ENCODE results near the gene MYH16.
A peak's percentile ranks its signal among the peaks of the same experiment; 100 is the strongest.

Gene MYH16

DNA sequence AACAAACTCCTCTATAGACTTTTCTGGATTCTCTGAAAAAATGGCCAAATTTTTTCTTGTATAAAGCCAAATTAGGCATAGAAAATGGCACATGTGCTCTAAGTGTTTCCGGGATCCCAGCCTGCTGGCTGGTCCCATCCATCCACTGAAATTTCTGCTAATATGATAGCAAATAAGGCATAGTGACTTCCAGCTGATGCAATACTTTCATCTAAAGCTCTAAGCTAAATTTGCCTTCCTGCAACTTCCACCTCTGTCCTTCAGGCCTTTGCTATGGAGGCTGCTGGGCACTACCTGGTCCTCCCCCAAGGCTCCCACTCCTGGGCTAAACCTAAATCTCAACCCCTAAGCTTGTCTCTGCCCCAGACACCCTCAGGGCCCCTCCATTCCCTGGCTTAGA, 20.5 kb downstream of the MYH16 start:
- Histone ChIP-seq H3K9me3 (ENCODE audit: control insufficient read depth in 5 of 5, low read length in 5 of 5) (no peaks in the 10 kb centered on the region), H3K27me3 (ENCODE audit: control insufficient read depth in 5 of 5, insufficient read depth in 4 of 5, low read length in 5 of 5) (no peaks in the 10 kb centered on the region), H3K4me1 (ENCODE audit: control insufficient read depth in 5 of 5, insufficient read depth in 5 of 5, low read length in 5 of 5) (no peaks in the 10 kb centered on the region), H3K4me3 (ENCODE audit: low read depth in 1 of 5, low read length in 5 of 5) (no peak overlapping the region), H3K36me3 (ENCODE audit: control insufficient read depth in 5 of 5, insufficient read depth in 5 of 5, low read length in 5 of 5) (no peaks in the 10 kb centered on the region), H3K27ac (ENCODE audit: low read depth, low read length) (no peak overlapping the region), H3K9ac (ENCODE audit: low read length in 5 of 5) (no peak overlapping the region)

DNA sequence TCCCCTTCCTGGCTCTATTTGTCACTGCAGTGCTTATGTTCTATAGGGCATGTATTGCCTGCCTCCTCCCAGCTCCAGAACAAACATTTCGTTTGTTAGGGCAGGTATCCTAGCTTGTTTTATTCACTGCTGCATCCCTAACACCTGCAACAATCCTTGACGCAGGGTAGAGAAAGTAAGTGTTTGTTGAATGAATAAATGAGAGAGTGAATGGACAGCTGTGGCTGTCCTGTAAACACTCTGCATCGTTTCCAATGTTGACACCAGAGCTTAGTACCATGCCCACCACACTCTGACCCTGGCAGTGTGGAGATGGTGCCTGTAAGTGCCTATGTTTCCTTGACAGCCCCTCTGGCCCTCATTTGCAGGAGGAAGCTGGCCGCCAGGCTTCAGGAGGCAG, 21.0 kb downstream of the MYH16 start:
- H3K36me3 ChIP-seq (ENCODE audit: control insufficient read depth in 5 of 5, insufficient read depth in 5 of 5, low read length in 5 of 5) = no peaks in the 10 kb centered on the region
- H3K27ac ChIP-seq (ENCODE audit: low read depth, low read length) = no peak overlapping the region
- H3K9ac ChIP-seq (ENCODE audit: low read length in 5 of 5) = peak overlapping the region in 1 of 5 donors; percentile 20
- no peak overlapping the region for H3K4me3 ChIP-seq (ENCODE audit: low read depth in 1 of 5, low read length in 5 of 5)
- no peaks in the 10 kb centered on the region for H3K9me3 ChIP-seq (ENCODE audit: control insufficient read depth in 5 of 5, low read length in 5 of 5)
- H3K4me1 ChIP-seq (ENCODE audit: control insufficient read depth in 5 of 5, insufficient read depth in 5 of 5, low read length in 5 of 5) = no peaks in the 10 kb centered on the region
- H3K27me3 ChIP-seq (ENCODE audit: control insufficient read depth in 5 of 5, insufficient read depth in 4 of 5, low read length in 5 of 5) = no peaks in the 10 kb centered on the region

DNA sequence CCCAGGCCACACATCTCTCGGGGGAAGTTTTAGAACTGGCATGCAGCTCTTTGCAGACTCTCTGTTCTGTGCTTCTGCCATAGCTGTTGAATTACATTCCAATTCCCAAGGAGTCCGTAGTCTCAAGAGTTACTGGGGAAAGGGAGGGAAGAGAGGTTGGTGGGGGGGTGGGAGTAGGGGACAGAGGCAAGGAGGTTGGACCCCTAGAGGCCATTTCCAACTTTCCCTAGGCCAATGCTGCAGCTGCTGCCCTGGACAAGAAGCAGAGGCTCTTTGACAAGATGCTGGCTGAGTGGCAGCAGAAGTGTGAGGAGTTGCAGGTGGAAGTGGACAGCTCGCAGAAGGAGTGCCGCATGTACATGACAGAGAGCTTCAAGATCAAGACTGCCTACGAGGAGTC, 23.8 kb downstream of the MYH16 start:
- Histone ChIP-seq H3K36me3 (ENCODE audit: control insufficient read depth in 5 of 5, insufficient read depth in 5 of 5, low read length in 5 of 5) (no peaks in the 10 kb centered on the region), H3K27me3 (ENCODE audit: control insufficient read depth in 5 of 5, insufficient read depth in 4 of 5, low read length in 5 of 5) (no peaks in the 10 kb centered on the region), H3K4me1 (ENCODE audit: control insufficient read depth in 5 of 5, insufficient read depth in 5 of 5, low read length in 5 of 5) (no peaks in the 10 kb centered on the region)

DNA sequence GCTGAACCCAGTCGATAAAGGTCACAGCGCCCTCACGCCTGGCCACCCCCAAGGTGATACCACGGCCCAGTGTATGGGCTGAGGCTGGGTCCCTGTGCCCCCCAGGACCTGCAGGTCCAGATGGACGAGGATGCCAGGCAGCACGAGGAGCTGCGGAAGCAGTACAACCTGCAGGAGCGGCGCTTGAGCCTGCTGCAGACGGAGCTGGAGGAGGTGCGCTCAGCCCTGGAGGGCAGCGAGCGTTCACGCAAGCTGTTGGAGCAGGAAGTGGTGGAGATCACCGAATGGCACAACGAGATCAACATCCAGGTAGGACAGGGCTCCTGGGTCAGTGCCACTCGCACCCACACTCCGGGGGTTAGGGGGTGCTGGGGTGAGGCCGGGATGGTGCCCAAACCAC, 28.9 kb downstream of the MYH16 start:
- Histone ChIP-seq H3K27me3 (ENCODE audit: control insufficient read depth in 5 of 5, insufficient read depth in 4 of 5, low read length in 5 of 5) (no peaks in the 10 kb centered on the region), H3K4me1 (ENCODE audit: control insufficient read depth in 5 of 5, insufficient read depth in 5 of 5, low read length in 5 of 5) (no peaks in the 10 kb centered on the region), H3K9me3 (ENCODE audit: control insufficient read depth in 5 of 5, low read length in 5 of 5) (no peaks in the 10 kb centered on the region), H3K27ac (ENCODE audit: low read depth, low read length) (no peak overlapping the region), H3K36me3 (ENCODE audit: control insufficient read depth in 5 of 5, insufficient read depth in 5 of 5, low read length in 5 of 5) (no peaks in the 10 kb centered on the region), H3K9ac (ENCODE audit: low read length in 5 of 5) (no peak overlapping the region), H3K4me3 (ENCODE audit: low read depth in 1 of 5, low read length in 5 of 5) (no peak overlapping the region)

More for the DNA sequence above, 23.8 kb downstream of the MYH16 start:
- Histone ChIP-seq H3K27ac (ENCODE audit: low read depth, low read length) (no peak overlapping the region), H3K4me3 (ENCODE audit: low read depth in 1 of 5, low read length in 5 of 5) (no peak overlapping the region), H3K9me3 (ENCODE audit: control insufficient read depth in 5 of 5, low read length in 5 of 5) (no peaks in the 10 kb centered on the region), H3K9ac (ENCODE audit: low read length in 5 of 5) (no peak overlapping the region)

DNA sequence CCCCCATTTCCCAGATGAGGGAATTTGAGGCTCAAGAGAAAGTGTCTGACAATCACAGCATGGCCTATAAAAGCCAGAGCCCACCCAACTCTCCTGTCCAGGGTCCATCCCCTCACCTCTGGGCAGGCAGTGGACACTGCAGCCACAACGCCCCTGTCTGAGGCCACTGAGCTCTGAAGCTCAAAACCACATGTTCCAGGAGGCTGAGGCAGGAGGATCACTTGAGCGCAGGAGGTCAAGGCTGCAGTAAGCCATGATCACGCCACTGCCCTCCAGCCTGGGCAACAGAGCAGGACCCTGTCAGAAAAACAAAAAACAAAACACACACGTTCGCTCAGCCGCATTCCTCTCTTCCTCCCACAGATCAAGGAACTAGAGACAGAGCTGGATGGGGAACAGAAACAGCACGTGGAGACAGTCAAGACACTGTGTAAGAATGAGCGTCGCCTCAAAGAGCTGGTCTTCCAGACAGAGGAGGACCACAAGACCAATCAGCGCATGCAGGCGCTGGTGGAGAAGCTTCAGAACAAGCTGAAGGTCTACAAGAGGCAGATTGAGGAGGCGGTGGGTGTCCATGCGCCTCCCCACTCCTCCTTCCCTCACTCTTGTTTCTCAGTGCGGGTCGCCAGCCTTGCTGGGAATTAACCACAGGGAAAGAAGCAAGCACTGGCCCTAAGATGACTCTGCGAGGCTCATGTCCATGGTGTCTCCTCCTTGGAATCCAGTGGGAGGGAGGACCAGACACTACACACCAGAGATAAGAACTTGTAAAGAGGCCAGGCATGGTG, 33.0 kb downstream of the MYH16 start:
- H3K9ac ChIP-seq (ENCODE audit: low read length in 5 of 5) = no peak overlapping the region
- H3K27ac ChIP-seq (ENCODE audit: low read depth, low read length) = no peak overlapping the region

DNA sequence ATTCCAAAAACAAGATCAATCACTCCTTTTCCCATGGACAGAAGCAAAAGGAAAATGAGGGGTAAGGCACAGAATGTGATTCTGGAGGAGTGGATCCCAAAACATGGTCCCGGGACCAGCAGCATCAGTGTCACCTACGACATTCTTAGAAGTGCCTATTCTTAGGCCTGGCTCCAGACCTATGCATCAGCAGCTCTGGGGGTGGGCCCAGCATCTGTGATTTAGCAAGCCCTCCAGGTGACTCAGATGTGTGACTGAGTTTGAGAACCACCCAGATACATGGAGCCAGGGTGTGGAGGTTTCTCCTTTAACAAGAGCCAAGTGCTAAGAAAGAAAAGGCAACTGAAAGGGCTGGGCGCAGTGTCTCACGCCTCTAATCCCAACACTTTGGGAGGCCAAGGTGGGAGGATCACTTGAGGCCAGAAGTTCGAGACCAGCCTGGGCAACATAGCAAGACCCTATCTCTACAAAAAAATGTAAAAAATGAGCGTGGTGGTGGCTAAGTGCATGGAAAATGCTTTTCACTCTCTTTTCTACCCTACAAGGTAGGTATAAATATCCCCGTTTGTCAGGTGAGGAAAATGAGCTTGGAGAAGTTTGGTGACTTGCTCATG, 35.9 kb downstream of the MYH16 start:
- H3K36me3 ChIP-seq (ENCODE audit: control insufficient read depth in 5 of 5, insufficient read depth in 5 of 5, low read length in 5 of 5) = no peaks in the 10 kb centered on the region
- H3K4me1 ChIP-seq (ENCODE audit: control insufficient read depth in 5 of 5, insufficient read depth in 5 of 5, low read length in 5 of 5) = peaks cover 0 to 9% (median 0%) of the 10 kb centered on the region in 5 donors
- no peak overlapping the region for H3K9ac ChIP-seq (ENCODE audit: low read length in 5 of 5)
- H3K4me3 ChIP-seq (ENCODE audit: low read depth in 1 of 5, low read length in 5 of 5) = no peak overlapping the region
- no peaks in the 10 kb centered on the region for H3K27me3 ChIP-seq (ENCODE audit: control insufficient read depth in 5 of 5, insufficient read depth in 4 of 5, low read length in 5 of 5)
- H3K27ac ChIP-seq (ENCODE audit: low read depth, low read length) = no peak overlapping the region
- H3K9me3 ChIP-seq (ENCODE audit: control insufficient read depth in 5 of 5, low read length in 5 of 5) = peaks cover 7 to 19% (median 9%) of the 10 kb centered on the region in 5 donors

More for the DNA sequence above, 33.0 kb downstream of the MYH16 start:
- Histone ChIP-seq H3K9me3 (ENCODE audit: control insufficient read depth in 5 of 5, low read length in 5 of 5) (peaks cover 7 to 17% (median 9%) of the 10 kb centered on the region in 5 donors), H3K4me3 (ENCODE audit: low read depth in 1 of 5, low read length in 5 of 5) (no peak overlapping the region), H3K4me1 (ENCODE audit: control insufficient read depth in 5 of 5, insufficient read depth in 5 of 5, low read length in 5 of 5) (no peaks in the 10 kb centered on the region), H3K36me3 (ENCODE audit: control insufficient read depth in 5 of 5, insufficient read depth in 5 of 5, low read length in 5 of 5) (no peaks in the 10 kb centered on the region), H3K27me3 (ENCODE audit: control insufficient read depth in 5 of 5, insufficient read depth in 4 of 5, low read length in 5 of 5) (no peaks in the 10 kb centered on the region)

DNA sequence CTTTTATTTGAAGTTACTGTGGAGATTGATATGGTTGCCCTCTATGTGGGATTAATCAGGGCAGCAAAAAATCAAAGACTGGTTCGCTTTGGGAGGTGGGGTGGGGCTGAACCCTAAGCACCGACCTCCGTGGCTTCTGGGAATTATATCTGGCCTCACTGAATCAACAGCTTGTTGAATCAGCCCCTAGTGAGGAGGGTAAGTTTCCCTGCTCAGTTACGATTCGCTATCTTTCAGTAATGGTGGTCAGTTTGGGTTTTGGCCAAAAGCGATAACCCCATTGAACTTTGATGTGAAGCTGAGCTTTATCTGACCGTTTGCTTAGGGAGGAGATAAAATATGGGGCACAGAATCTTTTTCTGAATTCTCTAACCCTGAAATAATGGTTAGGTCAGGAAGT, 36.5 kb downstream of the MYH16 start:
- Histone ChIP-seq H3K27me3 (ENCODE audit: control insufficient read depth in 5 of 5, insufficient read depth in 4 of 5, low read length in 5 of 5) (no peaks in the 10 kb centered on the region), H3K4me3 (ENCODE audit: low read depth in 1 of 5, low read length in 5 of 5) (no peak overlapping the region), H3K36me3 (ENCODE audit: control insufficient read depth in 5 of 5, insufficient read depth in 5 of 5, low read length in 5 of 5) (no peaks in the 10 kb centered on the region), H3K9ac (ENCODE audit: low read length in 5 of 5) (no peak overlapping the region), H3K27ac (ENCODE audit: low read depth, low read length) (no peak overlapping the region), H3K4me1 (ENCODE audit: control insufficient read depth in 5 of 5, insufficient read depth in 5 of 5, low read length in 5 of 5) (peaks cover 0 to 9% (median 0%) of the 10 kb centered on the region in 5 donors), H3K9me3 (ENCODE audit: control insufficient read depth in 5 of 5, low read length in 5 of 5) (peaks cover 7 to 19% (median 9%) of the 10 kb centered on the region in 5 donors)

DNA sequence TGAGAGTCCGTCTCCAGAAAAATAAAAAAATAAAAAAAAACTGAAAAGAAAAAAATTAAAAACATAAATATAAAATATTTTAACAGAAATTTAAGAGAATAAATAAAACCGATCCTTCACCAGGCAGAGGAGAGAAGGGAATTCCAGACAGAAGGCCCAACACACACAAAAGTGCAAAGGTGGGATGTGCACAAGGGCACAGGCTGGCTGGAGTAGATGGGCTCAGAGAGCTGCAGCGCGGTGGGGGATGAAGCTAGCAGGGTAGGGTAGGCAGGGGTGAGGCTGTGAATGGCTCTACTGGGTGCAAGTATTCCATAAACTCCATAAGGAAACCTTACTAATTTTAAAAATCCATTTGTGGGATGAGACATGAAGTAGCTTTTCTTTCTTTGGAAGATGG, 37.4 kb downstream of the MYH16 start:
- H3K27me3 ChIP-seq (ENCODE audit: control insufficient read depth in 5 of 5, insufficient read depth in 4 of 5, low read length in 5 of 5) = no peaks in the 10 kb centered on the region
- H3K4me3 ChIP-seq (ENCODE audit: low read depth in 1 of 5, low read length in 5 of 5) = no peak overlapping the region
- peaks cover 7 to 19% (median 9%) of the 10 kb centered on the region in 5 donors for H3K9me3 ChIP-seq (ENCODE audit: control insufficient read depth in 5 of 5, low read length in 5 of 5)
- H3K36me3 ChIP-seq (ENCODE audit: control insufficient read depth in 5 of 5, insufficient read depth in 5 of 5, low read length in 5 of 5) = no peaks in the 10 kb centered on the region
- H3K9ac ChIP-seq (ENCODE audit: low read length in 5 of 5) = no peak overlapping the region
- no peak overlapping the region for H3K27ac ChIP-seq (ENCODE audit: low read depth, low read length)
- peaks cover 0 to 9% (median 0%) of the 10 kb centered on the region in 5 donors for H3K4me1 ChIP-seq (ENCODE audit: control insufficient read depth in 5 of 5, insufficient read depth in 5 of 5, low read length in 5 of 5)

DNA sequence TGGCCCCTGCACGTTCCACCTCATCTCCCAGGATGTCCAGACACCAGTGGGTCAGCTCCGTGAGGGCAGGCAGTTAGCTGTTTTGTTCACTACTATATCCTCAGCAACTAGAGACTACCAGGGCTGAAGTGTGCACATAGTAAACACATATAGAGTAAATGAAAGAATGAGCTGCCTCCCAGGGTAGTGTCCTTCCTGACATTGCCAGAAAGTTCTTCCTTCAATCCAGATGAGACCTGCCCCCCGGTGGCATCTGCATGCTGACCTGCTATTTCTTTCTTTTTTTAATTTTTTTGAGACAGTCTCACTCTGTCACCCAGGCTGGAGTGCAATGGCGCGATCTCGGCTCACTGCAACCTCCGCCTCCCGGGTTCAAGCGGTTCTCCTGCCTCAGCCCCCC, 39.1 kb downstream of the MYH16 start:
- Histone ChIP-seq H3K27ac (ENCODE audit: low read depth, low read length) (no peak overlapping the region), H3K27me3 (ENCODE audit: control insufficient read depth in 5 of 5, insufficient read depth in 4 of 5, low read length in 5 of 5) (no peaks in the 10 kb centered on the region), H3K36me3 (ENCODE audit: control insufficient read depth in 5 of 5, insufficient read depth in 5 of 5, low read length in 5 of 5) (no peaks in the 10 kb centered on the region), H3K9ac (ENCODE audit: low read length in 5 of 5) (no peak overlapping the region), H3K4me3 (ENCODE audit: low read depth in 1 of 5, low read length in 5 of 5) (no peak overlapping the region), H3K4me1 (ENCODE audit: control insufficient read depth in 5 of 5, insufficient read depth in 5 of 5, low read length in 5 of 5) (peaks cover 0 to 9% (median 0%) of the 10 kb centered on the region in 5 donors), H3K9me3 (ENCODE audit: control insufficient read depth in 5 of 5, low read length in 5 of 5) (peaks cover 7 to 19% (median 9%) of the 10 kb centered on the region in 5 donors)
